HCT116 (cell line): ENCODE results near the gene MLC1. TPM values are rescaled to one million over a fixed set of nuclear protein-coding genes. Genes with fewer than 3 reads are reported as not detected.

Experiments used
- ATAC-seq: fragments of 200-7000 bp; cut with Tn5 transposase; 2 replicates; pipeline ENCODE4 v1.9.1; 2020; ENCODE audit warnings: mild to moderate bottlenecking, moderate library complexity
- BruUV-seq: library from RNA; stranded (reverse); fragments of 400-500 nt; replicated peaks from 2 replicates; lab custom pipeline; 2021; lab: Mats Ljungman, UMichigan
- CTCF ChIA-PET: fragments of 300-600 bp; sonication (Branson Sonifier 250); formaldehyde crosslinking; loops from one replicate; lab custom pipeline; 2021; ENCODE audit warnings: antibody characterized with exemption; lab: Charles Lee
- POLR2A ChIA-PET: fragments of 300-600, 350-600 bp; sonication (Branson Sonifier 250); formaldehyde crosslinking; loops from one replicate; lab custom pipeline; 2021; ENCODE audit warnings: antibody characterized with exemption; lab: Charles Lee
- RAD21 ChIA-PET, 2 experiments: fragments of 300-600 bp; sonication (Branson Sonifier 250); formaldehyde crosslinking; loops; one replicate each; lab custom pipeline; 2023; ENCODE audit warnings: low total read pairs in 2 of 2; ENCODE audit not compliant: uncharacterized antibody in 2 of 2, unreplicated experiment in 2 of 2, low non-redundant PET in 1 of 2; lab: Charles Lee
- DNase-seq: peaks from one replicate; pipeline ENCODE4 v3.0.0-alpha.2; 2010; ENCODE audit warnings: low read depth, low spot score
- H2AFZ ChIP-seq: fragments of 200-600 bp; shearing (Covaris generic), sonication (generic); 2 replicates; pipeline ENCODE4 v1.6.1; 2017; ENCODE audit warnings: low read depth, mixed run types, mixed read lengths, antibody characterized with exemption, low read length; ENCODE audit not compliant: poor library complexity, severe bottlenecking
- H3K27ac ChIP-seq: 2 replicates; pipeline ENCODE4 v1.5.1; 2012; ENCODE audit warnings: low read depth, low read length
- H3K27me3 ChIP-seq: fragments of 200-600 bp; sonication (generic); 2 replicates; pipeline ENCODE4 v1.6.1; 2016; ENCODE audit warnings: mixed run types, low read length, mixed read lengths; ENCODE audit not compliant: insufficient read depth
- H3K36me3 ChIP-seq, 2 experiments: fragments of 200-500 bp in 1 of 2; fragments of 200-600 bp in 1 of 2; sonication (Bioruptor generic) in 1 of 2; sonication (generic) in 1 of 2; 2 replicates each; pipeline versions ENCODE4 v1.5.1 to v1.6.1; 2014 to 2016; ENCODE audit warnings: low read length in 2 of 2, inconsistent platforms in 1 of 2, mixed read lengths in 1 of 2, mixed run types in 1 of 2; ENCODE audit not compliant: insufficient read depth in 2 of 2, control insufficient read depth in 1 of 2
- H3K4me1 ChIP-seq, 2 experiments: fragments of 200-600 bp in 1 of 2; sonication (generic) in 1 of 2; 2 replicates each; pipeline versions ENCODE4 v1.5.1 to v1.6.1; 2012 to 2017; ENCODE audit warnings: low read length in 2 of 2, inconsistent platforms in 1 of 2, mild to moderate bottlenecking in 1 of 2, mixed read lengths in 1 of 2, mixed run types in 1 of 2, moderate library complexity in 1 of 2; ENCODE audit not compliant: insufficient read depth in 2 of 2, control insufficient read depth in 1 of 2
- H3K4me2 ChIP-seq: fragments of 200-600 bp; sonication (generic); 2 replicates; pipeline ENCODE4 v1.6.1; 2017; ENCODE audit warnings: mixed run types, low read length, mixed read lengths
- H3K4me3 ChIP-seq, 2 experiments: fragments of 200-600 bp in 1 of 2; sonication (generic) in 1 of 2; replicated peaks in 1 of 2; 2 replicates each; pipeline ENCODE4 v1.5.1; 2011 to 2016; ENCODE audit warnings: low read length in 2 of 2, control low read depth in 1 of 2, low read depth in 1 of 2, mild to moderate bottlenecking in 1 of 2, mixed read lengths in 1 of 2, mixed run types in 1 of 2
- H3K79me2 ChIP-seq: fragments of 200-600 bp; sonication (generic); 2 replicates; pipeline ENCODE4 v1.6.1; 2017; ENCODE audit warnings: mild to moderate bottlenecking, mixed run types, low read length, moderate library complexity, mixed read lengths; ENCODE audit not compliant: insufficient read depth
- H3K9ac ChIP-seq: fragments of 200-600 bp; sonication (generic); 2 replicates; pipeline ENCODE4 v1.6.1; 2016; ENCODE audit warnings: low read length, mixed read lengths
- H3K9me2 ChIP-seq: fragments of 200-600 bp; sonication (generic), shearing (Covaris generic); 2 replicates; pipeline ENCODE4 v1.6.1; 2017; ENCODE audit warnings: mixed run types, mild to moderate bottlenecking, moderate library complexity; ENCODE audit not compliant: insufficient read depth
- H3K9me3 ChIP-seq, 2 experiments: fragments of 200-500 bp in 1 of 2; fragments of 200-600 bp in 1 of 2; sonication (Bioruptor generic) in 1 of 2; sonication (generic) in 1 of 2; 2 replicates each; pipeline ENCODE4 v1.6.1; 2014 to 2017; ENCODE audit warnings: low read length in 2 of 2, mixed read lengths in 2 of 2, inconsistent platforms in 1 of 2, low read depth in 1 of 2, mild to moderate bottlenecking in 1 of 2, mixed run types in 1 of 2, moderate library complexity in 1 of 2; ENCODE audit not compliant: control insufficient read depth in 1 of 2, insufficient read depth in 1 of 2
- H4K20me1 ChIP-seq: fragments of 200-600 bp; sonication (generic), shearing (Covaris generic); 2 replicates; pipeline ENCODE4 v1.6.1; 2017; ENCODE audit warnings: mixed run types, mild to moderate bottlenecking, moderate library complexity; ENCODE audit not compliant: insufficient read depth
- CBX3 ChIP-seq: IDR thresholded peaks from 2 replicates; pipeline ENCODE4 v1.6.1; 2012; ENCODE audit warnings: low read depth
- EGR1 ChIP-seq: IDR thresholded peaks from 2 replicates; pipeline ENCODE4 v1.6.1; 2012; ENCODE audit warnings: low read depth
- POLR2A ChIP-seq: IDR thresholded peaks from 2 replicates; pipeline ENCODE4 v1.7.0; 2011; ENCODE audit warnings: borderline replicate concordance; ENCODE audit not compliant: insufficient read depth, insufficient read length; ENCODE audit errors: extremely low read depth
- POLR2AphosphoS5 ChIP-seq: IDR thresholded peaks from 2 replicates; pipeline ENCODE4 v1.6.1; 2011; ENCODE audit warnings: mild to moderate bottlenecking, low read depth, low read length, moderate library complexity
- SRF ChIP-seq: IDR thresholded peaks from 2 replicates; pipeline ENCODE4 v1.6.1; 2012; ENCODE audit warnings: low read depth
- YY1 ChIP-seq: IDR thresholded peaks from 2 replicates; pipeline ENCODE4 v1.6.1; 2011; ENCODE audit warnings: low read length, low read depth, moderate library complexity, mild to moderate bottlenecking; ENCODE audit not compliant: insufficient replicate concordance; ENCODE audit errors: extremely low read depth
- ZFX ChIP-seq: fragments of 450-650 bp; IDR thresholded peaks from 2 replicates; pipeline ENCODE4 v1.6.1; 2017
- ZNF274 ChIP-seq: fragments of 200-500 bp; sonication (Bioruptor generic); IDR thresholded peaks from 2 replicates; pipeline ENCODE4 v1.6.1; 2014; ENCODE audit warnings: mild to moderate bottlenecking, low read depth, low read length, inconsistent platforms
- intact Hi-C: fragments of 100-400 bp; cut with micrococcal nuclease; formaldehyde crosslinking; loops from 2 replicates; pipeline ENCODE4 v1.10.0; 2022
- total RNA-seq: library from RNA; stranded (reverse); gene quantifications from one replicate; pipeline ENCODE4 v1.2.1, GENCODE V29; 2021; ENCODE audit not compliant: unreplicated experiment
- TF ChIP-seq, protein P1 (sequence below): IDR thresholded peaks from 2 replicates; pipeline ENCODE4 v1.6.1; 2012
- TF ChIP-seq, protein P2 (sequence below): IDR thresholded peaks from 2 replicates; pipeline ENCODE4 v1.6.1; 2011; ENCODE audit warnings: mild to moderate bottlenecking, low read length, moderate library complexity; ENCODE audit not compliant: insufficient replicate concordance; ENCODE audit errors: extremely low read depth
- TF ChIP-seq, protein P3 (sequence below): IDR thresholded peaks from 2 replicates; pipeline ENCODE4 v1.6.1; 2012

MLC1 gene
- total RNA-seq, 1 experiment from 2014 or later = not detected

DNA sequence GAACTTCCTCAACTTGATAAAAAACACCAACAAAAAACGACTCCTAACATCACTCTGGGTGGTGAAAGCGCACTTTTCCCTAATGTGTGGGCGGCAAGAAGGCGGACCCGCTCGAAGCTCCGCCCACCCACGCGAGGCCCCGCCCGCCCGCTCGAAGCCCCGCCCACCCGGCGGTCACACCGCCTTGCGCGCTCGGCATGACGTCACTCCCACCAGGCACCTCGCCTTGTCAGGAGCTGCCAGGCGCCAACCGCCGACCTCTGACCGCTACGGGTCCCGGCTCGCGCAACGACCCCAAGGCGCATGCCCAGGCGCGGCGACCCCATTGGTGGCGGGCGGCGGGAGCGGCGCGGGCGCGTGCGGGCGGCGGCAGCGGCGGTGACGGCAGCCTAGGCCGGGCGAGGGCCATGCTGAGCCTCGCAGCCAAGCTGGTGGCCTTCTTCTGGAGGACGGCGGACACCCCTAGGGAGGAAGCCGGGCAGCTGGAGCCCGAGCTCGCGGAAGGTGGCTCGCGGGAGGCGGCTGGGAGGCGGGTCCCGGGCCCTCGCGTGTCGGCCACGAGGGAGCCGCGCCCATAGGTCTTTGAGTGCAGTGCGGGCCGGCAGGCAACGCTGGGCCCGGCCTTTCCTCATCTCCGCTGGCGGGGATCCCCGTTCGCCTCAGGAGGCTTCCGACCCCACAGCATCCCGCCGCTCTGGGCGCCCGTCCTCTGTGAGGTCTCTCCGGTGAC is 4.6 kb upstream of the MLC1 start, which contains the start of gene MOV10L1:
Gene MOV10L1 (plus strand): TSS at position 325 of the 730 bp plus-strand sequence. CDS start 83 bp downstream, at position 408.
- BruUV-seq = no TSS peak
- Histone ChIP-seq H3K36me3 (no peaks in the 10 kb centered on the region), H2AFZ (no peak within 1 kb of the TSS), H3K79me2 (no peaks in the 10 kb centered on the region), H3K4me3 (no peak within 1 kb of the TSS), H3K27me3 (no peaks in the 10 kb centered on the region), H3K9me3 (peaks cover 0 to 3% of the 10 kb centered on the region in 2 experiments; a peak in 1 of 4 replicates), H3K4me2 (no peak within 1 kb of the TSS), H4K20me1 (no peaks in the 10 kb centered on the region), H3K27ac (no peak within 1 kb of the TSS), H3K4me1 (no peaks in the 10 kb centered on the region), H3K9ac (no peak within 1 kb of the TSS), H3K9me2 (no peaks in the 10 kb centered on the region)
- DNase-seq = no peak
- intact Hi-C loops = no loop called here
- RAD21 ChIA-PET = no interaction called here
- CTCF ChIA-PET = no interaction called here
- POLR2A ChIA-PET = no interaction called here
- TF ChIP-seq YY1 (no peak), EGR1 (no peak), POLR2AphosphoS5 (no peak)
- TF ChIP-seq, protein P1, sequence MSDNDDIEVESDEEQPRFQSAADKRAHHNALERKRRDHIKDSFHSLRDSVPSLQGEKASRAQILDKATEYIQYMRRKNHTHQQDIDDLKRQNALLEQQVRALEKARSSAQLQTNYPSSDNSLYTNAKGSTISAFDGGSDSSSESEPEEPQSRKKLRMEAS = no peak
- TF ChIP-seq, protein P2, sequence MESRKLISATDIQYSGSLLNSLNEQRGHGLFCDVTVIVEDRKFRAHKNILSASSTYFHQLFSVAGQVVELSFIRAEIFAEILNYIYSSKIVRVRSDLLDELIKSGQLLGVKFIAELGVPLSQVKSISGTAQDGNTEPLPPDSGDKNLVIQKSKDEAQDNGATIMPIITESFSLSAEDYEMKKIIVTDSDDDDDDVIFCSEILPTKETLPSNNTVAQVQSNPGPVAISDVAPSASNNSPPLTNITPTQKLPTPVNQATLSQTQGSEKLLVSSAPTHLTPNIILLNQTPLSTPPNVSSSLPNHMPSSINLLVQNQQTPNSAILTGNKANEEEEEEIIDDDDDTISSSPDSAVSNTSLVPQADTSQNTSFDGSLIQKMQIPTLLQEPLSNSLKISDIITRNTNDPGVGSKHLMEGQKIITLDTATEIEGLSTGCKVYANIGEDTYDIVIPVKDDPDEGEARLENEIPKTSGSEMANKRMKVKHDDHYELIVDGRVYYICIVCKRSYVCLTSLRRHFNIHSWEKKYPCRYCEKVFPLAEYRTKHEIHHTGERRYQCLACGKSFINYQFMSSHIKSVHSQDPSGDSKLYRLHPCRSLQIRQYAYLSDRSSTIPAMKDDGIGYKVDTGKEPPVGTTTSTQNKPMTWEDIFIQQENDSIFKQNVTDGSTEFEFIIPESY = no peak
- TF ChIP-seq, all 23 proteins: peak for 0
- no peak for ATAC-seq

DNA sequence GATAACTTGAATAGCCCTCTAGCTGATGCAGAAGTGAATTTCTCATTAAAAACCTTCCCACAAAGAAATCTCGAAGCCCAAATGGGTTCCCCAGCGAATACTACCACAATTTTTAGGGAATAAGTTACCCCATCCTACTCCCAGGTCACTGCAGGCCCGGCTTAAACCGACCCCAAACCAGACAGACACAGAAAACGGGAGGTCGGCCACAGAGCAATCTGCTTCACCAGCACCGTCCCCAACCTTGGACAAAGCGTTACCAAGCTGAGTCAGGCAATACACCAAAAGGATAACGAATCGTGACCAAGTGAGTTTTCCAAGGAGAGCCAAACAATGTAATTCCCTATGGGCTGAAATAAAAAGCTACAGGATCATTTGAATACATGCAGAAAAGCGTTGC is 4.0 kb upstream of the MLC1 start:
- peaks cover 0 to 3% of the 10 kb centered on the region in 2 experiments; a peak in 1 of 4 replicates for H3K9me3 ChIP-seq
- no peaks in the 10 kb centered on the region for H4K20me1 ChIP-seq
- no TSS peak for BruUV-seq
- TF ChIP-seq, protein P3, sequence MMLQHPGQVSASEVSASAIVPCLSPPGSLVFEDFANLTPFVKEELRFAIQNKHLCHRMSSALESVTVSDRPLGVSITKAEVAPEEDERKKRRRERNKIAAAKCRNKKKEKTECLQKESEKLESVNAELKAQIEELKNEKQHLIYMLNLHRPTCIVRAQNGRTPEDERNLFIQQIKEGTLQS = no peak
- no peak for TF ChIP-seq ZNF274
- TF ChIP-seq, protein P1 = no peak
- TF ChIP-seq YY1 = no peak
- TF ChIP-seq SRF = no peak
- no peak for TF ChIP-seq ZFX
- no peak for TF ChIP-seq POLR2A
- no peak for TF ChIP-seq CBX3
- no peaks in the 10 kb centered on the region for H3K36me3 ChIP-seq
- intact Hi-C loops = no loop called here
- H3K4me3 ChIP-seq = no peak overlapping the region
- ChIA-PET RAD21 (no interaction called here), POLR2A (no interaction called here), CTCF (no interaction called here)
- H3K79me2 ChIP-seq = no peaks in the 10 kb centered on the region
- DNase-seq (no peak), ATAC-seq (no peak)
- H3K27ac ChIP-seq = no peak overlapping the region
- H3K4me2 ChIP-seq = no peak overlapping the region
- no peaks in the 10 kb centered on the region for H3K9me2 ChIP-seq
- no peaks in the 10 kb centered on the region for H3K4me1 ChIP-seq
- H2AFZ ChIP-seq = no peak overlapping the region
- H3K9ac ChIP-seq = no peak overlapping the region
- no peaks in the 10 kb centered on the region for H3K27me3 ChIP-seq
